HL-60 (cell line): ENCODE data around the gene AKT1S1.

ENCODE experiments used
- DNase-seq, 2 experiments: peaks; one replicate each; pipeline ENCODE4 v3.0.0-alpha.2; 2010 to 2020; ENCODE audit warnings: low read depth in 1 of 2, low spot score in 1 of 2
- H3K27ac ChIP-seq: fragments of 250-450 bp; sonication (Bioruptor Pico); replicated peaks from 2 replicates; pipeline ENCODE4 v1.5.1; 2020; ENCODE audit warnings: mild to moderate bottlenecking, moderate library complexity
- H3K27me3 ChIP-seq: fragments of 250-450 bp; sonication (Bioruptor Pico); 2 replicates; pipeline ENCODE4 v1.5.1; 2021; ENCODE audit warnings: mild to moderate bottlenecking, moderate library complexity; ENCODE audit not compliant: insufficient read depth, poor library complexity, severe bottlenecking
- H3K4me3 ChIP-seq: replicated peaks from 2 replicates; pipeline ENCODE4 v1.5.1; 2011; ENCODE audit warnings: mild to moderate bottlenecking, control low read depth, low read length; ENCODE audit not compliant: insufficient read depth
- CTCF ChIP-seq: IDR thresholded peaks from one replicate; pipeline ENCODE4 v1.5.1; 2011; ENCODE audit warnings: low read length, control low read depth, inconsistent platforms; ENCODE audit not compliant: insufficient read depth
- GABPA ChIP-seq: IDR thresholded peaks from 2 replicates; pipeline ENCODE4 v1.6.1; 2012; ENCODE audit warnings: low read depth
- POLR2AphosphoS5 ChIP-seq: IDR thresholded peaks from 2 replicates; pipeline ENCODE4 v1.6.1; 2012; ENCODE audit warnings: low read depth
- SPI1 ChIP-seq: IDR thresholded peaks from 2 replicates; pipeline ENCODE4 v1.6.1; 2012; ENCODE audit warnings: low read depth, mild to moderate bottlenecking, borderline replicate concordance
- TF ChIP-seq, protein P1 (sequence below): IDR thresholded peaks from 2 replicates; pipeline ENCODE4 v1.6.1; 2012; ENCODE audit warnings: low read depth; ENCODE audit not compliant: insufficient replicate concordance

Gene AKT1S1

DNA sequence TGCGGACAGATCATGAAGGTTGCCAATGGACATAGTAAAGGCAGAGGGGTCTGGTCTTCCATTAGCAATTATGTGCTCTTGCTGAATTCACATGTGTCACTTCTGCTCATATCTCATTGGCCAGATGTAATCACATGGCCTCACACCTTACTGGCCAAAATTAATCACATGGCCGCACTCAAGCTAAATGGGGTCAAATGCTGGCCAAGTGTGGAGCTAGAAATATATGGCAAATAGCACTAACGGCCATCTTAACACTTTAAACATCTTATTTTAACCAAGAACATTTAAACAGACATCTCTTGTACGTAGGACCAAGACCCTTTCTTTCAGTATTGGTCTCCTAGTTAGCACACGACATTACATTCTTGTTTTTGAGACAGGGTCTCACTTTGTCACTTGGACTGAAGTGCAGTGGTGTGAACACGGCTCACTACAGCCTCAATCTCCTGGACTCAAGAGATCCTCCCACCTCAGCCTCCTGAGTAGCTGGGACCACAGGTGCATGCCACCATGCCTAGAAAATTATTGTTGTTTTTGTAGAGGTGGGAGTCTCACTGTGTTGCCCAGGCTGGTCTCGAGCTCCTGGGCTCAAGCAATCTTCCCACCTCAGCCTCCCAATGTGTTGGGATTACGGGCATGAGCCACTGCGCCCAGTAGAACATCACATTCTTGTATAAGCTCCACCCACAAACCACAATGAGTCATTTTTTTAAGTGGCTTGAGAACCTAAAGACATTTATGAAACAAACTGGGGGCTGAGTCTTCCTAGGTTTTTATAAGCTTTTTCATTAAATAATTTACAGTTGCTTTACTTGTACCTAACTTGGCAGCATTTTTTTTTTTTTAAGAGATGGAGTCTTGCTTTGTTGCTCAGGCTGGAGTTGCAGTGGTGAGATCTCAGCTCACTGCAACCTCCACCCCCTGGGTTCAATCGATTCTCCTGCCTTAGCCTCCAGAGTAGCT, 29.1 kb downstream of the AKT1S1 start:
- Histone ChIP-seq H3K27me3 (no peaks in the 10 kb centered on the region), H3K4me3 (no peak overlapping the region), H3K27ac (peak overlapping the region; percentile 29)
- no peak for TF ChIP-seq CTCF
- TF ChIP-seq GABPA, result no peak
- no peak for TF ChIP-seq SPI1
- TF ChIP-seq, protein P1, sequence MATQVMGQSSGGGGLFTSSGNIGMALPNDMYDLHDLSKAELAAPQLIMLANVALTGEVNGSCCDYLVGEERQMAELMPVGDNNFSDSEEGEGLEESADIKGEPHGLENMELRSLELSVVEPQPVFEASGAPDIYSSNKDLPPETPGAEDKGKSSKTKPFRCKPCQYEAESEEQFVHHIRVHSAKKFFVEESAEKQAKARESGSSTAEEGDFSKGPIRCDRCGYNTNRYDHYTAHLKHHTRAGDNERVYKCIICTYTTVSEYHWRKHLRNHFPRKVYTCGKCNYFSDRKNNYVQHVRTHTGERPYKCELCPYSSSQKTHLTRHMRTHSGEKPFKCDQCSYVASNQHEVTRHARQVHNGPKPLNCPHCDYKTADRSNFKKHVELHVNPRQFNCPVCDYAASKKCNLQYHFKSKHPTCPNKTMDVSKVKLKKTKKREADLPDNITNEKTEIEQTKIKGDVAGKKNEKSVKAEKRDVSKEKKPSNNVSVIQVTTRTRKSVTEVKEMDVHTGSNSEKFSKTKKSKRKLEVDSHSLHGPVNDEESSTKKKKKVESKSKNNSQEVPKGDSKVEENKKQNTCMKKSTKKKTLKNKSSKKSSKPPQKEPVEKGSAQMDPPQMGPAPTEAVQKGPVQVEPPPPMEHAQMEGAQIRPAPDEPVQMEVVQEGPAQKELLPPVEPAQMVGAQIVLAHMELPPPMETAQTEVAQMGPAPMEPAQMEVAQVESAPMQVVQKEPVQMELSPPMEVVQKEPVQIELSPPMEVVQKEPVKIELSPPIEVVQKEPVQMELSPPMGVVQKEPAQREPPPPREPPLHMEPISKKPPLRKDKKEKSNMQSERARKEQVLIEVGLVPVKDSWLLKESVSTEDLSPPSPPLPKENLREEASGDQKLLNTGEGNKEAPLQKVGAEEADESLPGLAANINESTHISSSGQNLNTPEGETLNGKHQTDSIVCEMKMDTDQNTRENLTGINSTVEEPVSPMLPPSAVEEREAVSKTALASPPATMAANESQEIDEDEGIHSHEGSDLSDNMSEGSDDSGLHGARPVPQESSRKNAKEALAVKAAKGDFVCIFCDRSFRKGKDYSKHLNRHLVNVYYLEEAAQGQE, result no peak
- DNase-seq, result peak in 1 of 2 experiments; percentile 54

DNA sequence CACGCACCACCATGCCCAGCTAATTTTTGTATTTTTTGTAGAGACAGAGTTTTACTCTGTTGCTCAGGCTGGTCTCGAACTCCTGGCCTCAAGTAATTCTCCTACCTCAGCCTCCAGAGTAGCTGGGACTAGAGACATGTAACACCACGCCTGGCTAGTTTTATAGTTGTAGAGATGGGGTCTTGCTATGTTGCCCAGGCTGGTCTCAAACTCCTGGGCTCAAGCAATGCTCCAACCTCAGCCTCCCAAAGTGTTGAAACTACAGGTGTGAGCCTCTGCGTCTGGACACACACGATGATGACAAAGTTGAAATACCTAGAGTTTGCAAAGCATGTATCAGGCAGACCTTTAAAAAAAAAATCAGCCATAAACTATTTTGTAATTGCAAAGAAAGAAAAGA, 30.7 kb downstream of the AKT1S1 start:
- Histone ChIP-seq H3K4me3 (no peak overlapping the region), H3K27ac (no peak overlapping the region), H3K27me3 (no peaks in the 10 kb centered on the region)
- DNase-seq, result no peak
- TF ChIP-seq SPI1, result no peak
- TF ChIP-seq POLR2AphosphoS5, result no peak
- TF ChIP-seq GABPA, result no peak
- no peak for TF ChIP-seq CTCF
- TF ChIP-seq, protein P1, result no peak

- no peak overlapping the region for H3K4me3 ChIP-seq
- TF ChIP-seq CTCF (no peak), SPI1 (no peak), GABPA (no peak), POLR2AphosphoS5 (no peak)
- TF ChIP-seq, protein P1, result no peak
- DNase-seq, result no peak
- H3K27ac ChIP-seq, result no peak overlapping the region
- no peaks in the 10 kb centered on the region for H3K27me3 ChIP-seq
Observed at GRCh38 chr19:49845414-49845813, 31.7 kb downstream of the AKT1S1 start.
